NCI-H1105 treated with DMSO at 0.1 percent for 48 hours (cell line): ENCODE data around the gene CNOT6L.
"Not testable (repeated sequence)": the region's sequence is repeated elsewhere in the genome, so short reads cannot be mapped to it uniquely, and the experiment has no call there.

Experiments used
- DNase-seq: peaks from one replicate; lab custom pipeline; 2025; lab: John Stamatoyannopoulos, UW

CNOT6L gene

DNA sequence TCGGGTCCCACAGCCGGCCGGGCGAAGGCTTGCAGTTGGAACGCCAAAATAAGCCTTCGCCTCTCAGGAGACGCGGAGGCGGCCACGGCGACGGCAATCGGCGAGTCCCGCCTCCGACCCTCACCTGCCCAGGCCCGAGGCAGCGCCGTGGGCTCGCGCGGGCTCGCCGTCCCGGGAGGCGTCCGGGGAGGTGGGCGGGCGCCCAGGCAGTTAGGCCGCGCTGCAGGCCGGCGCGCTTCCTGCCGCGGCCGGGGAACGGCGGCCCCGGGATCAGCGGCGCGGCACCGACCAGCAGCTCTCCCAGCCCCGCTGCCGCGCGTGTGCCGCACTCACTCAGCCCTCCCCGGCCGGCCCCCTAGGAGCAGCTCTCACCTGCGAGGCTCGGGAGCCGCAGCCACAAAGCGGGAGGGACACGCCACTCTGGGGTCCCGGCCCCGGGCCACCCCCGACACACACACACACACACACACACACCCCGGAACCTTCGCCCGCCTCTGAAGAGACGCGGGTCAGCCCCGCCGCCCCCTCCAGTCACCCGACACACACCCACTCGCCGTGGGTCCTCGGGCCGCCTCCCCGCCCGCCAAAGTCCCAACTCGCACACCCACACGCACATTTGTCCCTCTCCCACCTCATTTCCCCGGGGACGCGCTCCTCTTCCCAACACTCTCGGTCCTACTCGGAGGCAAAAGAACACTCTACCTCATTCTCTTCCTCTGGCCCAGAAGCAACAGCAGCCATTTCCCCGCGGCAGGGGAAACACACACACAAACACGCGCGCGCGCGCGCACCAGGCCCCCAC is at the start of gene CNOT6L:
TSS of gene CNOT6L (minus strand) at position 767 of the 802 bp plus-strand sequence. CDS start at position 707, 60 bp downstream.
- DNase-seq = peak; percentile 65

GRCh38 chr4:77865259-77865658 is 46.1 kb upstream of the CNOT6L start:
- no peak for DNase-seq

DNA sequence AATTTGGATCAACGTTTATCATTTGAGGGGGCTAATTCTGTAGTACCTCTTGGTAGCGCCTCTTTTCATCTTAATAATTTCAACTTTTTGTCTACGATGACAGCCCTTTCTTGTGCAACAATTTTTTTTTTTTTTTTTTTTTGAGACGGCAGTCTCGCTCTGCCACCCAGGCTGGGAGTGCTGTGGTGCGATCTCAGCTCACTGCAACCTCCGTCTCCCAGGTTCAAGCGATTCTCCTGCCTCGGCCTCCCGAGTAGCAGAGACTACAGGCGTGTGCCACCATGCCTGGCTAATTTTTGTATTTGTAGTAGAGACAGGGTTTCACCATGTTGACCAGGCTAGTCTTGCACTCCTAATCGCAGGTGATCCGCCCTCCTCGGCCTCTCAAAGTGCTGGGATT is 44.2 kb upstream of the CNOT6L start:
- not testable (repeated sequence) for DNase-seq

GRCh38 chr4:77862478-77863216 is 43.5 kb upstream of the CNOT6L start, which contains the start of gene MRPL1:
Gene MRPL1, plus strand, starts transcription at chr4:77862830. Its CDS starts 19 bp downstream, at chr4:77862849.
- DNase-seq = peak; percentile 89

DNA sequence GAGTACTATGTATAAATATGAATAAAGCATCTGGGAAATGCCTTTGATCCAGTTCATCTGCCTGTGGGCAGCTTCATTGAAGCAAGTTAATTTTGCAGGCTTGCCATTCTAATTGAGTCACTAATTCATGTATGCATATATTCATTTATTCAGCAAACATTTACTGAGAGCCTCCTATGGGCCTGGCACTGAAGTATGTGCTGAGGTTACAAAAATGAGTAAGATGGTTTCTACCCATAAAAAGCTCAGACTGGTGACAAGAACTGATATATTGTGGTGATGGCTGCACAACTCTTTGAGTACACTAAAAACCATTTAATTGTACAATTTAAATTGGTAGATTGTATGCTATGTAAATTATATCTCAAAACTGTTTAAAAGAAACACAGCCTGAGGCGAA is 42.3 kb upstream of the CNOT6L start:
- no peak for DNase-seq

DNA sequence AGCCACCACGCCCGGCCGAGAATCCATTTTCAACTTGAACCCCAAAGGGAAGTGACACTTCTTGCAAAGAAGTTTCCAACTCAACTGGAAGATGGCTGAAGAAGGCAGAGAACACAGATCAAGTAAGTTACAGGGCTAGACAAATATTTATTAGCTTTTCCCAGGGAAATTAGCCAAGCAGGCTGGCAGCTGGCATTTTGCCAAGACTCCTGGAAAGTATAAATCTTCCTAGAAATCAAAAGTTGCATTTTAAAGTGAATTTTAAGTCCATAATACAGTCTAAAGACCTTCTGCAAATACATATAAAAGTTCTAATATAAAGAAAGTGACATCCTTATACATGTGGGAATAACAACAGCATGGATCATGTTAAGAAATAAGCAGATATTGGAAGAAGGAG is 40.1 kb upstream of the CNOT6L start:
- DNase-seq = peak; percentile 23

GRCh38 chr4:77856152-77856551 is 37.0 kb upstream of the CNOT6L start:
- DNase-seq = no peak

DNA sequence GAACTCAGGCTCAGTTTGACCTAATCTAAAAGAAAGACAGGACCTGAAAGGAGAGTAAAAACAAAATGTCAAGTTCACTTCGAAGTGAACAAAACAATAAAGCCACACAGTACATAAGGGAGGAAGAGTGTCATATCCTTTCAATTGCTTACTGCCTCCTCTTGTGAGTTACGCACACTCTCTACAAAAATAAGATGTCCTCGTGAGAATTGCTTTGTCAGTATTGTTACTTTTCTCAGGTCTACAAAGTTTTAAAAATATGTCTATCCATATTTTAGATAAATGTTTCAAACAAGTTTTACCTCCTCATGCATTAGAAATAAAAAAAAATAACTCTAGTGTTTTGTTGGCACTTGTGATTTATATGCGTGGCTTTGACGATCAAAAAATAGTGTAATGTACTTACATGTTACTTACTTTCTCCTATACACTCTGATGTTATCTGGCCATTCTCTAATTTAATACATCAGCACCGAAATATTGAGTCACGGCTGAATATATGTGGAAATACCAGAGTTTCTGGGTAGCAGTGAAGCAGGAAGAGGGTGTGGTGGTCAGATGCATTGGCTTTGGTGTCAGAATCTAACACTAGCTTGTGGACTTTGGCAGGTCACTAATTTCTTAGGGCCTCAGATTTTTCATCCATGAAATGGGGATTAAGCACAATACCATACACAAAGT is 35.4 kb upstream of the CNOT6L start:
- DNase-seq = no peak

DNA sequence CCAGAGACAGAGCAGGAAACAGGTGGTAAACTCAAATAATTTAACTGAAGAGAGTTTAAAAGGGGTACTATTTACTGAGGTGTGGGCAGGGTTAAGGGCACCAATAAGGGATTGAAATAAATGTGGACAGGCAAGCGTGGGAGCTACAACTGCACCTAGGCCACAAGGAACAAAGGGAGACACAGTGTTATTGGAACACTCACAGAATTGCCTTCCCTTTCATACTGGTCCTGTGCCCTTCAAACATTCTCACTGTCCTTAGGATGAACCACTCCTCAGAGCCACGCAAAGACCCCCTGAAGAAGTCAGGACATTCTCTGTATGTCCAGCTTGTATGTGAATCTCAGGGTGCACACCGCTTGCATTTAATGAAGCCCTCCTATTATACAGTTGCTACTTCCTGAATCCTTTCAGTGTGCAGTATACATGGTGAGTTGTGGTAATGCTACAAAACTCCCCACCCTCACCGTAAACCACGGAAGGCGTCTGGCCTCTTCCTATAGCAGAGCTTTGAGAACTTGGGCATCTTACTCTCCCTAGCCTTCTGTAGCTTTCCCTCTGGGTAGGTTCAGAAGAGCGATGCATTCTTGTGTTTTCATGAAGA is 33.8 kb upstream of the CNOT6L start:
- DNase-seq = no peak

DNA sequence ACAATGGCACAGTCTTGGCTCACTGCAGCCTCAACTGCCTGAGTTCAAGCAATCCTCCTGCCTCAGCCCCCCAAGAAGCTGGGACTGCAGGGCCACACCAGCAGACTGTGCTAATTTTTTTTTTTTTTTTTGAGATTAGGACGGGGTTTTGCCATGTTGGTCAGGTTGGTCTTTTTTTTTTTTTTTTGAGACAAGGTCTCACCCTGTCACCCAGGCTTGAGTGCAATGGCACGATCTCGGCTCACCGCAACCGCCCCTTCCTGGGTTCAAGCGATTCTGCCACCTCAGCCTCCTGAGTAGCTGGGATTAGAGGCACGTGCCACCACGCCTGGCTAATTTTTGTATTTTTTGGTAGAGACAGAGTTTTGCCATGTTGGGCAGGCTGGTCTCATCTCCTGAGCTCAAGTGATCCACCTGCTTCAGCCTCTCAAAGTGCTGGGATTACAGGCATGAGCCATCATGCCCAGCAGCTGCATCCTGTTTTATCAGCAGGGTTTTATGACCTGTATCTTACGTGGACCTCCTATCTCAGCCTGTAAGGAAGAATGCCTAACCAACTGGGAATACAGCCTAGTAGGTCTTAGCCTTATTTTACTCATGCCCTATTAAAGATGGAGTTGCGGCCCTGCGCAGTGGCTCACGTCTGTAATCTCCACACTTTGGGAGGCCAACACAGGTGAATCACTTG is 30.3 kb upstream of the CNOT6L start:
- DNase-seq = peak; percentile 71

DNA sequence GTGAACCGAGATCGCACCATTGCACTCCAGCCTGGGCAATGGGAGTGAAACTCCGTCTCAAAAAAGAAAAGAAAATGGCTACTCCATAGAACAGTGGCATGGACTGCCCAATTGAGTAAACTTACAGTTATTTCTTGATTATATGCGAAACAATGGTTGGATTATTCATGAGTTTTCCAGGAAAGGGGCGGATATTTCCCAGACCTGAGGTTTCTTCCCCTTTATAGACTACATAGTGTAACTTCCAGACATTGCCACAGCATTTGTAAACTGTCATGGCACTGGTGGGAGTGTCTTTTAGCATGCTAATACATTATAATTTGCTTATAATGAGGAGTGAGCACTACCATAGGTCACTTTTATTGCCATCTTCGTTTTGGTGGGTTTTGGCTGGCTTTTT is 29.3 kb upstream of the CNOT6L start:
- no peak for DNase-seq

GRCh38 chr4:77845929-77846328 is 26.8 kb upstream of the CNOT6L start:
- DNase-seq = no peak

GRCh38 chr4:77845400-77845799 is 26.2 kb upstream of the CNOT6L start:
- no peak for DNase-seq

DNA sequence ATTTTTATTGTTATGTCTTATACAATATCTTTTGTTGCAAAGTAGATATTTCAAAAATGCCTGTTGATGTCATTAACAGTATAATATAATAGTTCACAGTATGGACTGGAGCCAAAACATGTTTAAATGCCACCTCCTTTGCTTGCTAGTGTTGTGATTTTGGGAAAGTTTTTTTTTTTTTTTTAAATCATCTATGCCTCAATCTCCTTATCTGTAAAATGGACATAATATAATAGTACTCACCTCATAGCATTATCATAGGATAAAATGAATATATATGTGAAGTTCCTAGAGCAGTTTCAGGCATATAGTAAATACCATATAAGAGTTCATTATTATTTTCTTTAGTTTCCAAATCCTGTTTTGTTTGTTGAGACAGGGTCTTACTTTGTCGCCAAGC is 25.2 kb upstream of the CNOT6L start:
- DNase-seq = no peak

DNA sequence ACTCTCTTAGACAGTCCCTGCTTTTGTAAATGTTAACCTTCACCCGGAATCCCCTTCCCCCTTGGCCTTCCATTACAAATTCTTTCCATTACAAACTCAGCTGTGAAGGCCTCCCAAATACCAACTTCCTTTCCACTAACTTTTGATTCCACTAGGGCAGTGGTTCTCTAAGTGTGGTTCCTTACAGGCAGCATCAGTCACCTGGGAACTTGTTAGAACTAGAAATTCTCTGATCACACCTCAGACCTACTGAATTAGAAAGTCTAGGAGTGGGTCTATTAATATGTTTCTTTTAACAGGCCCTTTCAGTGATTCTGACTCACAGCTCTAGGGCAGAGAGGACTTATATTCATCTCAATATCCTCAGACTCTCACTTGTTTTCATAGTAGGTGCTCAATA is 24.5 kb upstream of the CNOT6L start:
- no peak for DNase-seq

DNA sequence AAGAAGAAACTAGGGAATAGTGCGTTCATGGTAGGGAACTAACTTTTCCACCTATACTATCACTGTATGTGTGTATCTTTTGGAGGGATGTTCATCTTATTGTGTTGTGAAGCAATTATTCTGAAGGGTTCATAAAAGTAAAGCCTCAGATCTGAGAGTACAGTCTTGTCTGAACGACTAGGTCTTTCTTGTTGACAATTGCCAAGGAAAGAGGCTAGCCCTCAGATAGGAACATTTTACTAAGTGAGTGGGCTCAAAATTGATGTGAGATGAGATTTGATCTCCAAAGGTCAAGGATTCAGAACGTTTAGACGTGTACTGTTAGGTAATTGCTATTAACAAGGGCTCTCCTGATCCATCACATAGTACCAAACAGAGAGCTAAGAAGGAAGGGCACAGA is 15.2 kb upstream of the CNOT6L start:
- no peak for DNase-seq

GRCh38 chr4:77833126-77833724 is 14.1 kb upstream of the CNOT6L start:
- peak; percentile 48 for DNase-seq

DNA sequence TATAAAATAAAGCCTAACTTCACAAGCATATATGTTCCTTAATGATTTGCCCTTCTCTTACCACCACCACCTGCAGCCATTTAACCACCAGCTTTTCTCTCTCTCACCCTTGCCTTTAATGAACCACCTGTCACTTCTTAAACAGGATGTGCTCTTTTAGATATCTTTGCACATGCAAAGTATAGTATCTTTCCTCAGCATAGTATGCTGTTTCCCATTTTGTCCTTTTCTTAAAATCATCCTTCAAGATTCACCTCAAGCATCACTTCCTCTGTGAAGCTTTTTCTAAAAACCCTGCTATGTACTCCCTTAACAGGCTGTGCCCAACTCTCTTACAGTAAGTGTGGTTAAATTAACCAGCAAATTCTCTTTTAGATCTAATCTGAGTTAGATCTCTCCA is 8.2 kb upstream of the CNOT6L start:
- no peak for DNase-seq

GRCh38 chr4:77826275-77826674 is 7.1 kb upstream of the CNOT6L start:
- no peak for DNase-seq

GRCh38 chr4:77821775-77822174 is 2.6 kb upstream of the CNOT6L start:
- DNase-seq = no peak
